ENCODE results near the gene WRNIP1. TPM values are rescaled to one million over a fixed set of nuclear protein-coding genes. Genes with fewer than 3 reads are reported as not detected.

WRNIP1 gene
- total RNA-seq, 1 experiment from 2014 or later = 78.8 TPM

GRCh38 chr6:2812695-2813094 is 47.5 kb downstream of the WRNIP1 start:
- TF ChIP-seq ZBTB33 (IDR thresholded peaks at IDR 0.05; ENCODE audit: extremely low read depth, insufficient replicate concordance, low read length) = no peak
- no peak for TF ChIP-seq SRF (IDR thresholded peaks at IDR 0.05; ENCODE audit: low read depth)
- no peak for TF ChIP-seq SP1 (IDR thresholded peaks at IDR 0.05; ENCODE audit: low read depth)
- TF ChIP-seq, protein P1, sequence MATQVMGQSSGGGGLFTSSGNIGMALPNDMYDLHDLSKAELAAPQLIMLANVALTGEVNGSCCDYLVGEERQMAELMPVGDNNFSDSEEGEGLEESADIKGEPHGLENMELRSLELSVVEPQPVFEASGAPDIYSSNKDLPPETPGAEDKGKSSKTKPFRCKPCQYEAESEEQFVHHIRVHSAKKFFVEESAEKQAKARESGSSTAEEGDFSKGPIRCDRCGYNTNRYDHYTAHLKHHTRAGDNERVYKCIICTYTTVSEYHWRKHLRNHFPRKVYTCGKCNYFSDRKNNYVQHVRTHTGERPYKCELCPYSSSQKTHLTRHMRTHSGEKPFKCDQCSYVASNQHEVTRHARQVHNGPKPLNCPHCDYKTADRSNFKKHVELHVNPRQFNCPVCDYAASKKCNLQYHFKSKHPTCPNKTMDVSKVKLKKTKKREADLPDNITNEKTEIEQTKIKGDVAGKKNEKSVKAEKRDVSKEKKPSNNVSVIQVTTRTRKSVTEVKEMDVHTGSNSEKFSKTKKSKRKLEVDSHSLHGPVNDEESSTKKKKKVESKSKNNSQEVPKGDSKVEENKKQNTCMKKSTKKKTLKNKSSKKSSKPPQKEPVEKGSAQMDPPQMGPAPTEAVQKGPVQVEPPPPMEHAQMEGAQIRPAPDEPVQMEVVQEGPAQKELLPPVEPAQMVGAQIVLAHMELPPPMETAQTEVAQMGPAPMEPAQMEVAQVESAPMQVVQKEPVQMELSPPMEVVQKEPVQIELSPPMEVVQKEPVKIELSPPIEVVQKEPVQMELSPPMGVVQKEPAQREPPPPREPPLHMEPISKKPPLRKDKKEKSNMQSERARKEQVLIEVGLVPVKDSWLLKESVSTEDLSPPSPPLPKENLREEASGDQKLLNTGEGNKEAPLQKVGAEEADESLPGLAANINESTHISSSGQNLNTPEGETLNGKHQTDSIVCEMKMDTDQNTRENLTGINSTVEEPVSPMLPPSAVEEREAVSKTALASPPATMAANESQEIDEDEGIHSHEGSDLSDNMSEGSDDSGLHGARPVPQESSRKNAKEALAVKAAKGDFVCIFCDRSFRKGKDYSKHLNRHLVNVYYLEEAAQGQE (IDR thresholded peaks at IDR 0.05; ENCODE audit: low read depth) = no peak
- no peak for TF ChIP-seq YY1 (IDR thresholded peaks at IDR 0.05; ENCODE audit: extremely low read depth, insufficient replicate concordance, low read depth, low read length)
- TF ChIP-seq, protein P2, sequence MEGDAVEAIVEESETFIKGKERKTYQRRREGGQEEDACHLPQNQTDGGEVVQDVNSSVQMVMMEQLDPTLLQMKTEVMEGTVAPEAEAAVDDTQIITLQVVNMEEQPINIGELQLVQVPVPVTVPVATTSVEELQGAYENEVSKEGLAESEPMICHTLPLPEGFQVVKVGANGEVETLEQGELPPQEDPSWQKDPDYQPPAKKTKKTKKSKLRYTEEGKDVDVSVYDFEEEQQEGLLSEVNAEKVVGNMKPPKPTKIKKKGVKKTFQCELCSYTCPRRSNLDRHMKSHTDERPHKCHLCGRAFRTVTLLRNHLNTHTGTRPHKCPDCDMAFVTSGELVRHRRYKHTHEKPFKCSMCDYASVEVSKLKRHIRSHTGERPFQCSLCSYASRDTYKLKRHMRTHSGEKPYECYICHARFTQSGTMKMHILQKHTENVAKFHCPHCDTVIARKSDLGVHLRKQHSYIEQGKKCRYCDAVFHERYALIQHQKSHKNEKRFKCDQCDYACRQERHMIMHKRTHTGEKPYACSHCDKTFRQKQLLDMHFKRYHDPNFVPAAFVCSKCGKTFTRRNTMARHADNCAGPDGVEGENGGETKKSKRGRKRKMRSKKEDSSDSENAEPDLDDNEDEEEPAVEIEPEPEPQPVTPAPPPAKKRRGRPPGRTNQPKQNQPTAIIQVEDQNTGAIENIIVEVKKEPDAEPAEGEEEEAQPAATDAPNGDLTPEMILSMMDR (IDR thresholded peaks at IDR 0.05 in 2 of 3, conservative IDR thresholded peaks at IDR 0.05 in 1 of 3; ENCODE audit: borderline replicate concordance in 1 of 3, insufficient read depth in 1 of 3, low read depth in 2 of 3, low read length in 2 of 3) = no peak
- no peak for TF ChIP-seq MAX (IDR thresholded peaks at IDR 0.05)
- no peak for TF ChIP-seq EZH2 (IDR thresholded peaks at IDR 0.05)
- TF ChIP-seq CEBPB (IDR thresholded peaks at IDR 0.05; ENCODE audit: low read depth) = no peak
- Histone ChIP-seq H3K4me1 (ENCODE audit: control insufficient read depth in 1 of 2, insufficient read depth in 2 of 2, low read length in 2 of 2) (peaks cover 14 to 32% of the 10 kb centered on the region in 2 experiments), H3K4me3 (replicated peaks in 1 of 2; ENCODE audit: low read depth in 1 of 2, low read length in 2 of 2) (no peak overlapping the region), H3K9ac (ENCODE audit: low read length) (no peak overlapping the region), H2AFZ (ENCODE audit: low read depth, low read length, poor library complexity, severe bottlenecking) (no peak overlapping the region), H4K20me1 (ENCODE audit: insufficient read depth) (no peaks in the 10 kb centered on the region), H3K9me3 (ENCODE audit: control insufficient read depth in 1 of 2, insufficient read depth in 1 of 2, low read depth in 1 of 2, low read length in 2 of 2) (peaks cover 5 to 7% of the 10 kb centered on the region in 2 experiments; a peak in 2 of 4 replicates), H3K79me2 (ENCODE audit: insufficient read depth, low read length) (no peaks in the 10 kb centered on the region), H3K9me2 (ENCODE audit: insufficient read depth) (no peaks in the 10 kb centered on the region), H3K36me3 (ENCODE audit: control insufficient read depth in 1 of 2, insufficient read depth in 2 of 2, low read length in 2 of 2) (no peaks in the 10 kb centered on the region), H3K27me3 (ENCODE audit: insufficient read depth, low read length) (no peaks in the 10 kb centered on the region), H3K27ac (ENCODE audit: low read depth, low read length) (no peak overlapping the region), H3K4me2 (ENCODE audit: low read length) (no peak overlapping the region)
- ChIA-PET RAD21 (ENCODE audit: low non-redundant PET in 1 of 2, low total read pairs in 2 of 2, uncharacterized antibody in 2 of 2, unreplicated experiment in 2 of 2) (no interaction called here), POLR2A (no interaction called here), CTCF (no interaction called here)
- intact Hi-C loops (cut with micrococcal nuclease) = no loop called here
- no TSS peak for BruUV-seq (replicated peaks)
- DNase-seq (ENCODE audit: low read depth, low spot score) (no peak), ATAC-seq (no peak)

All from HCT116 (cell line).